ENCODE measurements around the gene ZKSCAN2.
A peak's percentile ranks its signal among the peaks of the same experiment; 100 is the strongest.

- no peak for TF ChIP-seq CTCF (IDR thresholded peaks at IDR 0.05; ENCODE audit: low read depth, low read length, missing input control)
- no peak for TF ChIP-seq MAX (IDR thresholded peaks at IDR 0.05)
- TF ChIP-seq RAD21 (IDR thresholded peaks at IDR 0.05) = peak in 1 of 2 donors; percentile 24
- no peak for TF ChIP-seq YY1 (IDR thresholded peaks at IDR 0.05)
- TF ChIP-seq TAF1 (conservative IDR thresholded peaks at IDR 0.05) = no peak
- TF ChIP-seq REST (IDR thresholded peaks at IDR 0.05) = no peak
- peak; percentile 75 to 78 for TF ChIP-seq HNF4A (conservative IDR thresholded peaks at IDR 0.05)
- TF ChIP-seq GABPA (IDR thresholded peaks at IDR 0.05 in 1 of 2, conservative IDR thresholded peaks at IDR 0.05 in 1 of 2) = no peak
- no peak for TF ChIP-seq EGR1 (IDR thresholded peaks at IDR 0.05; ENCODE audit: low read depth in 2 of 2)
These were observed 38.4 kb downstream of the ZKSCAN2 start for GRCh38 chr16:25219070-25219737.
